IgD-negative memory B cell (primary cell): ENCODE data around the gene PFN1. TPM values are rescaled to one million over a fixed set of nuclear protein-coding genes. Genes with fewer than 3 reads are reported as not detected.
A peak's percentile ranks its signal among the peaks of the same experiment; 100 is the strongest.

Experiments used
- H3K27ac Mint-ChIP-seq, 3 donors: one replicate each; pipeline ENCODE4 v1.8.0; 2020 to 2022; ENCODE audit warnings: mild to moderate bottlenecking in 3 of 3, mixed read lengths in 3 of 3, moderate library complexity in 1 of 3
- H3K27me3 Mint-ChIP-seq: one replicate; pipeline ENCODE4 v1.8.0; 2021; ENCODE audit warnings: mixed read lengths
- H3K36me3 Mint-ChIP-seq: one replicate; pipeline ENCODE4 v1.8.0; 2020; ENCODE audit warnings: mild to moderate bottlenecking, mixed read lengths
- H3K4me1 Mint-ChIP-seq, 3 donors: one replicate each; pipeline ENCODE4 v1.8.0; 2020 to 2022; ENCODE audit warnings: mixed read lengths in 3 of 3, mild to moderate bottlenecking in 1 of 3
- H3K4me3 Mint-ChIP-seq, 4 donors: one replicate each; pipeline ENCODE4 v1.8.0; 2020 to 2022; ENCODE audit warnings: mild to moderate bottlenecking in 4 of 4, mixed read lengths in 4 of 4, moderate library complexity in 3 of 4
- H3K9me3 Mint-ChIP-seq, 3 donors: one replicate each; pipeline ENCODE4 v1.8.0; 2020 to 2021; ENCODE audit warnings: mixed read lengths in 3 of 3, mild to moderate bottlenecking in 1 of 3
- polyA plus RNA-seq: library from polyadenylated mRNA; unstranded; fragments of 300-500 nt; fragmentation: Illumina TruSeq; gene quantifications from one replicate; pipeline ENCODE4 v1.2.3, GENCODE V29; 2021

PFN1 gene
- polyA plus RNA-seq, 1 donor from 2014 or later, result 1,903 TPM

- H3K27me3 Mint-ChIP-seq, result no peaks in the 10 kb centered on the region
These were observed 8.2 kb upstream of the PFN1 start for GRCh38 chr17:4956493-4957061.

GRCh38 chr17:4955091-4955490 lies 6.8 kb upstream of the PFN1 start:
- Mint-ChIP-seq H3K4me3 (no peak overlapping the region), H3K27me3 (no peaks in the 10 kb centered on the region), H3K9me3 (no peaks in the 10 kb centered on the region), H3K36me3 (no peaks in the 10 kb centered on the region), H3K27ac (no peak overlapping the region), H3K4me1 (peaks cover 0 to 9% (median 2%) of the 10 kb centered on the region in 3 donors)

More at GRCh38 chr17:4956493-4957061, 8.2 kb upstream of the PFN1 start:
- Mint-ChIP-seq H3K36me3 (no peaks in the 10 kb centered on the region), H3K27ac (no peak overlapping the region), H3K4me3 (no peak overlapping the region), H3K4me1 (peaks cover 0 to 5% (median 0%) of the 10 kb centered on the region in 3 donors), H3K9me3 (no peaks in the 10 kb centered on the region)

GRCh38 chr17:4953451-4953961 lies 5.2 kb upstream of the PFN1 start:
- H3K27me3 Mint-ChIP-seq, result no peaks in the 10 kb centered on the region
- peak overlapping the region in 2 of 3 donors; percentile 62 to 67 for H3K27ac Mint-ChIP-seq
- H3K4me1 Mint-ChIP-seq, result peaks cover 0 to 9% (median 2%) of the 10 kb centered on the region in 3 donors
- no peaks in the 10 kb centered on the region for H3K9me3 Mint-ChIP-seq
- H3K36me3 Mint-ChIP-seq, result no peaks in the 10 kb centered on the region
- H3K4me3 Mint-ChIP-seq, result peak overlapping the region in 1 of 4 donors; percentile 63

GRCh38 chr17:4951486-4951885 lies 3.2 kb upstream of the PFN1 start:
- Mint-ChIP-seq H3K27me3 (no peaks in the 10 kb centered on the region), H3K36me3 (no peaks in the 10 kb centered on the region), H3K9me3 (no peaks in the 10 kb centered on the region), H3K27ac (peak overlapping the region in 2 of 3 donors; percentile 33 to 92), H3K4me1 (peaks cover 4 to 7% (median 6%) of the 10 kb centered on the region in 3 donors), H3K4me3 (peak overlapping the region in 3 of 4 donors; percentile 54 to 86 (median 60))

GRCh38 chr17:4950746-4951204 lies 2.4 kb upstream of the PFN1 start, which contains the start of gene ENO3:
ENO3 (plus strand) TSS chr17:4951119; CDS start chr17:4951830, 711 bp downstream.
- peaks cover 3% of the 10 kb centered on the region for H3K36me3 Mint-ChIP-seq
- H3K27me3 Mint-ChIP-seq, result no peaks in the 10 kb centered on the region
- no peaks in the 10 kb centered on the region for H3K9me3 Mint-ChIP-seq
- peak within 1 kb of the TSS; percentile 82 to 93 (median 88) for H3K4me3 Mint-ChIP-seq
- peaks cover 8 to 13% (median 12%) of the 10 kb centered on the region in 3 donors for H3K4me1 Mint-ChIP-seq
- H3K27ac Mint-ChIP-seq, result peak within 1 kb of the TSS; percentile 90 to 92 (median 91)

- Mint-ChIP-seq H3K27ac (peak overlapping the region; percentile 90 to 92 (median 91)), H3K4me3 (peak overlapping the region; percentile 82 to 93 (median 88)), H3K27me3 (no peaks in the 10 kb centered on the region), H3K4me1 (peaks cover 13 to 18% (median 16%) of the 10 kb centered on the region in 3 donors), H3K9me3 (no peaks in the 10 kb centered on the region), H3K36me3 (peaks cover 3% of the 10 kb centered on the region)
These were observed 1.9 kb upstream of the PFN1 start for GRCh38 chr17:4950075-4950745.

- Mint-ChIP-seq H3K9me3 (no peaks in the 10 kb centered on the region), H3K27me3 (no peaks in the 10 kb centered on the region), H3K4me1 (peaks cover 18 to 24% (median 22%) of the 10 kb centered on the region in 3 donors), H3K4me3 (peak overlapping the region; percentile 91 to 98 (median 96)), H3K27ac (peak overlapping the region; percentile 69 to 97 (median 95)), H3K36me3 (peaks cover 3% of the 10 kb centered on the region)
These were observed 1.2 kb upstream of the PFN1 start for GRCh38 chr17:4949321-4950074.

- Mint-ChIP-seq H3K4me3 (peak overlapping the region; percentile 91 to 98 (median 96)), H3K4me1 (peaks cover 23 to 29% (median 28%) of the 10 kb centered on the region in 3 donors), H3K36me3 (peaks cover 3% of the 10 kb centered on the region), H3K9me3 (no peaks in the 10 kb centered on the region), H3K27ac (peak overlapping the region; percentile 95 to 99 (median 97)), H3K27me3 (no peaks in the 10 kb centered on the region)
These were observed 596 bp upstream of the PFN1 start for GRCh38 chr17:4948931-4949320.

- H3K27me3 Mint-ChIP-seq, result no peaks in the 10 kb centered on the region
- H3K27ac Mint-ChIP-seq, result peak overlapping the region; percentile 93 to 97 (median 96)
- H3K4me1 Mint-ChIP-seq, result peaks cover 25 to 37% (median 32%) of the 10 kb centered on the region in 3 donors
These were observed 742 bp downstream of the PFN1 start for GRCh38 chr17:4947411-4948165.

GRCh38 chr17:4947010-4947410 lies 1.3 kb downstream of the PFN1 start:
- Mint-ChIP-seq H3K9me3 (no peaks in the 10 kb centered on the region), H3K27me3 (no peaks in the 10 kb centered on the region), H3K4me1 (peaks cover 26 to 43% (median 32%) of the 10 kb centered on the region in 3 donors), H3K27ac (peak overlapping the region; percentile 90 to 97 (median 93)), H3K4me3 (peak overlapping the region; percentile 91 to 99 (median 96)), H3K36me3 (peaks cover 3% of the 10 kb centered on the region)

More at GRCh38 chr17:4947411-4948165, 742 bp downstream of the PFN1 start:
- Mint-ChIP-seq H3K9me3 (no peaks in the 10 kb centered on the region), H3K36me3 (peaks cover 3% of the 10 kb centered on the region), H3K4me3 (peak overlapping the region; percentile 91 to 99 (median 96))

- Mint-ChIP-seq H3K36me3 (peaks cover 5% of the 10 kb centered on the region), H3K27ac (peak overlapping the region; percentile 90 to 97 (median 93)), H3K27me3 (no peaks in the 10 kb centered on the region), H3K4me1 (peaks cover 32 to 49% (median 37%) of the 10 kb centered on the region in 3 donors), H3K4me3 (peak overlapping the region; percentile 91 to 99 (median 96)), H3K9me3 (no peaks in the 10 kb centered on the region)
These were observed 1.9 kb downstream of the PFN1 start for GRCh38 chr17:4946312-4946976.

GRCh38 chr17:4945944-4946280 lies 2.4 kb downstream of the PFN1 start:
- Mint-ChIP-seq H3K27me3 (no peaks in the 10 kb centered on the region), H3K27ac (peak overlapping the region; percentile 90 to 97 (median 93)), H3K4me3 (peak overlapping the region; percentile 91 to 99 (median 96)), H3K9me3 (no peaks in the 10 kb centered on the region), H3K4me1 (peaks cover 37 to 53% (median 41%) of the 10 kb centered on the region in 3 donors), H3K36me3 (peaks cover 5% of the 10 kb centered on the region)

GRCh38 chr17:4945176-4945943 lies 3.0 kb downstream of the PFN1 start:
- H3K9me3 Mint-ChIP-seq, result no peaks in the 10 kb centered on the region

More at GRCh38 chr17:4945176-4945943, 3.0 kb downstream of the PFN1 start:
- peaks cover 37 to 53% (median 39%) of the 10 kb centered on the region in 3 donors for H3K4me1 Mint-ChIP-seq
- peak overlapping the region; percentile 79 to 97 (median 94) for H3K4me3 Mint-ChIP-seq
- peak overlapping the region; percentile 90 to 97 (median 94) for H3K27ac Mint-ChIP-seq
- H3K27me3 Mint-ChIP-seq, result no peaks in the 10 kb centered on the region
- H3K36me3 Mint-ChIP-seq, result peaks cover 5% of the 10 kb centered on the region
